ENCODE results near the gene PTCSC3.
"Not testable (repeated sequence)": the region's sequence is repeated elsewhere in the genome, so short reads cannot be mapped to it uniquely, and the experiment has no call there.

Gene PTCSC3

DNA sequence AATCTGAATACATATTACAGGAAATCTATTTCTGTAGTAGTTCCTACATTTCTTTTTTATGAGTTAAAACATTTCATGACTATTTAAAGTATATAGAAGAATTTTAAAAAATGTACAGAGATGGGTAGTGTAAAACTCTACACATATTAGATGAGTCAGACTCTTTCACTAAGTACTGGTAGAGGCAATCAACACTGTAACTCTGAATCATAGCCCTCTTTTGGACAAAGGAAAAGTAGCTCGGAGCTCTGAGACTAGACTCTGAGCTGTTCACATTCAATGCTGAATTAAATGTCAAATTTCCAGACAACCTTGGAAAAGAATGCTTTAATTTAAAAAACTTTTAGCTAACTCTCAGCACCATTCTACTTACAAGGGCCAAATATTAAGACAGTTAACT is 3.4 kb downstream of the PTCSC3 start:
- no peak for DNase-seq (ENCODE audit: low read depth)

DNA sequence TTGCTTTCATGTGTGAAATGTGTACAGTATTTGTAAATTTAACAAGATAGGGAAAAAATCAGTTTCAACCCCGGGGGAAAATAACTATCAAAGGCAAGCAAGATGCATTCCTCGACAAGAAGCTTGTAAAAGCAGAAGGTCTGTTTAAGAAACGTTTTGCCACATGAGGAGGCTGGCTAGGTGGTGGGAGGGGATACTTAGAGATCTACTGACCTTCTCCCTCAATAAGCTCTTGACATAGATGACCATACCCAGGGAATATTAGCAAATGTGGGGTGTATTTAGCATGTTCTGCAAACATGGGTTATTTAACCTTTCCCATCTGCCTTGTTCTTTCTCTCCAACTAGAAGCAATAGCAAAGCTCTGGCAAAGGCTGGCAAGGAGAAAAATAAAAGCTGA is 4.9 kb downstream of the PTCSC3 start:
- no peak for DNase-seq (ENCODE audit: low read depth)

DNA sequence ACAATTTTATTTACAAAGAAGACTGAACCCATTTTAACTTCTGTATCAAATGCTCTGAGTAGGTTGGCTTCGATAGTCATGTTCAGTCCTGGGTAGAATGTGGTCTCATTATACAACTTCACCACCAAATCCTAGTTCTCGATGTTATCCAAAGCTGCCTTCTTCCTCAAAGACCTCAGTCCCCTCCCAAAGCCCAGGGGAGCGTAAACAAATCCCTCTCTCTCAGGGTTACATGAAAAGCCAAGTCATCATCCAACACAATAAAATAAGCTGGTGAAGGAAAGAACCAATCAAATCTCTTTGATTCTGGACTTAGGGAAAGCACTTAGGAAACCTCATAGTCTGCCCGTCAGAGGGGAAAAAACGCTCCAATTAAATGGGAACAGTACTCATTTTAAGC is 9.1 kb downstream of the PTCSC3 start:
- DNase-seq (ENCODE audit: low read depth): no peak

DNA sequence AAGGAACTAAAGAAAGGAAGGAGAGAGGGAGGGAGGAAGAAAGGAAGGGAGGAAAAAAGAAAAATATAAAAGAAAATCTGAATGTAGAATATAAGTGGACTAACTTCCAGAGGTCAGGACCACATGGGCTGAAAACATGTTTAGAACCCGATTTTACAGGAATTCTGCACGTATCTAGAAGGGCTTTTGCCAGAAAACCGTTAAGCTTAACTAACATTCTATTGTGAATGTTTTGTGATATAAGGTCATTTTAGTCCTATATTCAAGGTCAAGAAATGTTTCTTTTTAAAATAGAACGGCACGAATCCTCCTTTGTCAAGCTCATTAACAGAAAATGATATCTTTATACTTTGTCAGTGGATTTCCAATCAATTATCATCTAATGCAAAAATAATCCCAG is 13.1 kb downstream of the PTCSC3 start:
- DNase-seq (ENCODE audit: low read depth): no peak

DNA sequence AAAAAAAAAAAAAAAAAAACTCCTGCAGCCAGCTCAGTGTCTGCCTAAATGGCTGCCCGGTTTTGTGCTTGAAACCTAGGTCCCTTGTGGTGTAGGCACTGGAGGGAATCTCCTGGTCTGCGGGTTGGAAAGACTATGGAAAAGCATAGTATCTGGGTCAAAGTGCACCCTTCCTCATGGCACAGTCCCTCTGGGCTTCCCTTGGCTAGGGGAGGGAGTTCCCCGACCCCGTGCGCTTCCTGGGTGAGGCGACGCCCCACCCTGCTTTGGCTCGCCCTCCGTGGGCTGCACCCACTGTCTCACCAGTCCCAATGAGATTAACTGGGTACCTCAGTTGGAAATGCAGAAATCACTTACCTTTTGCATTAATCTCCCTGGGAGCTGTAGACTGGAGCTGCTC is 14.3 kb downstream of the PTCSC3 start:
- DNase-seq (ENCODE audit: low read depth): no peak

DNA sequence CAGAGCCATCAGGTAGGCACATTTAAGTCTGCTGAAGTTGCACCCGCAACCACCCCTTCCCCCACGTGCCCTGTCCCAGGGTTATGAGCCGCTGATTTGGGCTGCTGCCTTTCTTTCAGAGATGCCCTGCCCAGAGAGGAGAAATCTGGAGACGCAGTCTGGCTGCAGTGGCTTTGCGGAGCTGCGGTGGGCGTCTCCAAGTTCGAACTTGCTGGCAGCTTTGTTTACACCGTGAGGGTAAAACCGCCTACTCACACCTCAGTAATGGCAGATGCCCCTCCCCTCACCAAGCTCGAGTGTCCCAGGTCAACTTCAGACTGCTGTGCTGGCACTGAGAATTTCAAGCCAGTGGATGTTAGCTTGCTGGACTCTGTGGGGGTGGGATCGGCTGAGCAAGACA is 14.7 kb downstream of the PTCSC3 start:
- DNase-seq (ENCODE audit: low read depth): no peak

DNA sequence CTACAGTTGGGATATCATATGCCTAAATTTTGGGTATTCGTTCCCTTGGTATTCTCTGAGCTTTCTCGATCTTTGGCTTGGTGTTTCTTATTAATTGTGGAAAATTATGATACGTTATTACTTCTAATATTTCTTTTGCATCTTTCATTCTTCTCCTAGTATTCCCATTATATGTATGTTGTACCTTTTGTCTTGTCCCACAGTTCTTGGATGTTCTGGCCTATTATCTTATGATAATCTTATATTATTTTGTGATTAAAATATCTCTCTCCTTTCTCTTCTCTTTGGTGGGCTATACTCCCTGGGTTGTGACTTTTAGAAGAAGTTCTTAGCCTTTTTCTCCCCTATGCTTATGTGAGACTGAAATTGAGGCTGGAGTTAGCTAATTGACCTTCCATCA is 25.2 kb downstream of the PTCSC3 start:
- DNase-seq (ENCODE audit: low read depth): no peak

DNA sequence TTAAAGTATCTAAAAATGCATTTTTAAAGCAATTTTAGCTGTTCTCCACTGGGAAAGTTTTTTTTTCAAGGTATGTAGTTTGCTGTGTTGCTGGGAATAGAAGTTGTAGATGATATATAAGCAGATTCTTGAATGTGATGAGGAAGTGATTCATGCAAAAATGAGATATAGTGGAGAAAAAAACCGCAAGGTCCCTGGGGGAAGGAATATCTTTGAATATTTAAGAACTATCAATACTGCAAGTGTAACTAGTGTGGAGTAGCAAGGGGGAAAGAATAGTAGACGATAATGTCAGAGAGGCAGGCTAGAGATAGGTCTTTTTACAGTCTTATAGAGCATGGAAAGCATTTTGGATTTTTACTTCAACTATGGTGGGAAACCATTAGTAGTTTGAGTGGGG is 42.5 kb downstream of the PTCSC3 start:
- DNase-seq (ENCODE audit: low read depth): no peak

DNA sequence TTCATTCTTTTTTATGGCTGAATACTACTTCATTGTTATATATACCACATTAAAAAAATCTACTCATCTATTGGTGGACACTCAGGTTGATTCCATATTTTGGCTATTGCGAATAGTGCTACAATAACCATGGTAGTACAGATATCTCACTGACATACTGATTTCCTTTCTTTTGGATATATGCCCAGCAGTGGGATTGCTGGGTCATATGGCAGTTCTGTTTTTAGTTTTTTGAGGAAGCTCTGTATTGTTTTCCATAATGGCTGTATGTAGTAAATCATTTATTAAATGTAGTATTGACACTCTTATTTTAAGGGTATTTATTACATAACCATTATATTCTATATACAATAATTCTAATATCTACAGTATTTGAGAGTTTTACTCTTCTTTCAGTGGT is 43.7 kb downstream of the PTCSC3 start:
- no peak for DNase-seq (ENCODE audit: low read depth)

DNA sequence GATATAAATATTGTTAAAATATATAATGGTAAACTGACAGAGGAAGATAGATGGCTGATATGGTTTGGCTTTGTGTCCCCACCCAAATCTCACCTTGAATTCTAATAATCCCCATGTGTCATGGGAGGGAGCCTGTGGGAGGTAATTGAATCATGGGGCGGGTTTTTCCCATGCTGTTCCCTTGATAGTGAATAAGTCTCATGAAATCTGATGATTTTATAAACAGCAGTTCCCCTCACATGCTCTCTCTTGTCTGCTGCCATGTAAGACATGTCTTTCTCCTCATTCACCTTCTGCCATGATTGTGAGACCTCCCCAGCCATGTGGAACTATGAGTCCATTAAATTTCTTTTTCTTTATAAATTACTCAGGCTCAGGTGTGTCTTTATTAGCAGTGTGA is 46.3 kb downstream of the PTCSC3 start:
- no peak for DNase-seq (ENCODE audit: low read depth)

DNA sequence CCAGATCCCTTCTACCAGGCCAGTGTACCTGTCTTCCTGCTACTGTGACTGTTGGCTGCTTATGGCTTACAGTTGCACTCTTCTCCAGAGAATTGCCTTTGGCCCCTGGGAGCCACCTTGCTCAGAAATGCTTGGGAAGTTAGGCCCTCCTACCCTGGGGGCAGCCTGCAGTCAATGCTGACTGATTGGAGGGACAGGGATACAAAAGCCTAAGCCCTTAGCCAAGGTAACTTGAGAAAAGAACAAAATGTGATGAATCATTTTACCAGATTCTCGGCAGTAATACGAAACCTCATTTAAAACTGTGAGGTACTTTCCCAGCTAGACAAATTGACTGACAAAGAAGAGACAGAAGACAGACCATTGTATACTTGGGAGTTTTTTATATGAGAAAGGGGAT is 47.3 kb downstream of the PTCSC3 start:
- DNase-seq (ENCODE audit: low read depth): no peak

DNA sequence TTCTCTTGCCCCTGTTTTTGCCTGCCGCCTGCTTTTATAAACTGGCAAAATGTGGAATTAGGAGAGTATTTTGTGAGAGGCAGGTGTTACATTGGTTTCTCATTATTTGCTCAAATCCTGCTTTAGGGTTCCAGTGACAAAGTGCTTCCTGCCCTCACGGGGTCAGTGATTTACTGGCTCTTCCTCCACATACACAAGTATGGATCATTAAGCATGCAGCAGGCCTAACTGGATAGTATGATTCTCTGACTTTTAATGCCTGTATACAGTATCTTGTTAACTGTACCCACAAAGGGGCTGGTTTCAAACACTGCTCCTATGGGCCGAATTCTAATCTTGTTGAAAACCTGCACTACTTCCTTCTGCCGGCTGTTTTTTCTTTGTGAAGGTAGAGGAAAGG is 63.2 kb downstream of the PTCSC3 start:
- no peak for DNase-seq (ENCODE audit: low read depth)

DNA sequence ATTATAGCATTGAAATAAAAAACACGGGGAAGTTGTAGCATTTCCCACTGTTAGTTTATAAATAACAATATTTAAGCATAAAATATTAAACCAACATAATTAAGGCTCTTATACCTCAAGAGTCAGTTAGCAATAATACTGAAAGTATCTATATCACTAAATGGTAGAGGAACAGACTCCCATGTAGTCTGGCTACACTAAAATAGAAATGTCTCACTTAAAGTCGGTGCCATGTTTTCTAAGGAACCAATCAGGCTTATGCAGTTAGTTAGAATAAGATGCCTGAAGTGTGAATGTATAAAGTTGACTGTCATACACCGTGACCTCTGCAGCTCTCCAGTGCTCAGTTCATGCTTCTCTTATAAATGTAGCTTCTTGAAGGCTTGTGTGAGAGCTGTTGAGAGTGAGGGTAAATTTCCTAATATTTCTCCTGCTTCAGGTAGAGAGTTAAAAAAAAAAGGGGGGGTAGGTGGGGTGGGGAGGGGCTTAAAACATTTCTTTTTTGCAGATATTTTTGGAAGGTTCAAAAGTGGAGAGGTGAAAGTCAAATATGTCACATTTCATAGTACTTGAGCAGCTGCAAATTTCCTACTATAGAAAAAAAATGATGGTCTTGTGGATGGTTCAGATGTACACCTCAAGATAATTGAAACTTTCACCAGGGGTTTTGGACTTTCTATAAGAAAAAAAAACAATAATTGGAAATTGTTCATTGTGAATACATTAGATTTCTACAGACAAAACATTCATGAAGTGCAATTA is 64.5 kb downstream of the PTCSC3 start:
- DNase-seq (ENCODE audit: low read depth): no peak

DNA sequence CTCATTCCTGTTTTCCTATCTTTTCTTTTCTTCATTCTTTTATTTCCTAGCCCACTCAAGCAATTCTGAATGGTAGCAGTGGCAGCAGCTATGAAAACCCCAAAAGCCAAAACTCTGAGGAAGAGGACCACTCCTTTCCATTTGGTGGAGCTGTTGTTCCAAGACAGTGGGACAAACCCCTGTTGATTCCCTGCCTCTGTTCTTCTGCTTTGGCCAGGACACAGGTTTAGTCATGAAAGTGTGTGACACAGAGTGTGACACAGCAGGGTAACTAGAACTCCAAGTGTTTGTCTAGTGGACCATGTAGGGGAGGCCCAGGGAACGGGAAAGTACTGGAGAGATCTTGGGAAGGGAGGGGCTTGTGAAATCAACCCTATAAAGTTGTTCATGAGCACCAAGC is 71.1 kb downstream of the PTCSC3 start:
- no peak for DNase-seq (ENCODE audit: low read depth)

DNA sequence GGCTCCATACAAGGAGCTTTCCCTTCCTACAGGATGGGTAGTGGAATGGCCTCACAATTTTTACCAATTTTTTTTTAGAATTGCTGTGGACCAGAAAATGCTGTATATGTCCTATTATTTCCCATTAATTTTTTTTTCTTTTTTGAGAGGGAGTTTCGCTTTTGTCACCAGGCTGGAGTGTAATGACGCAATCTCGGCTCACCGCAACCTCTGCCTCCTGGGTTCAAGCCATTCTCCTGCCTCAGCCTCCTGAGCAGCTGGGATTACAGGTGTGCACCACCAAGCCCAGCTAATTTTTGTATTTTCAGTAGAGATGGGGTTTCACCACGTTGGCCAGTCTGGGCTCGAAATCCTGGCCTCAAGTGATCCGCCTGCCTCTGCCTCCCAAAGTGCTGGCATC is 72.3 kb downstream of the PTCSC3 start:
- not testable (repeated sequence) for DNase-seq (ENCODE audit: low read depth)

DNA sequence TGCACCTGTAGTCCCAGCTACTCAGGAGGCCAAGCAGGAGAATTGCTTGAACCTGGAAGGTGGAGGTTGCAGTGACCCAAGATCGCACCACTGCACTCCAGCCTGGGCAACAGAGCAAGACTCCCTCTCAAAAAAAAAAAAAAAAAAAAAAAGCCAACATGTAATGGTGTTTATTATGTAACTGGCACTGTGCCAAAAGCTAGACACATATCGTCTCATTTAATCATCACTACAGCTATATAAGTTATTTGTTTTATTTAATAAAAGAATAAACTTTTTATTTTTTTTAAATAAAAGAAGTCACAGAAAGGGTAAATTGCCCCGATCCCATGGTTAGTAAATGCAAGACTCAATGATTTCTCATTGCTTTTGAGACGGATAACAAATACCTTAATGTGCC is 76.9 kb downstream of the PTCSC3 start:
- DNase-seq (ENCODE audit: low read depth): no peak

DNA sequence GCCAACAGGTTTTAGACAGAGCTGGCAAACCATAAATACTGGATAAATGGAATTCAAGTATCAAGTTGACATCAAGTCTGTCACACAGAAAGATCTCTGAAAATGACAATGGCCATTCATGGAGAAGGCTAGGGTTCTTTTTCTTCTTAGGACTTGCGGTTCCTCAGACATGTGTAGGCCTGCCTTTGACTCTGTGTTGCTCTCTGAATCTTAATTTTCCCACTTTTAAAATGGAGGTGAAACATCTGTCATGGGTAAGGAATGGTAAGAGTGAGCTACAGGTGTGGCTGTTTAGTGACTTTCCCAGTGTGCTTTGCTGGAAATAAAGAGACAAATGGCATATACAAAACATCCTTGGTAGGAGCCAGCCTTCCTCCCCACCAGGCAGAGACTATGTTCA is 79.2 kb downstream of the PTCSC3 start:
- no peak for DNase-seq (ENCODE audit: low read depth)

DNA sequence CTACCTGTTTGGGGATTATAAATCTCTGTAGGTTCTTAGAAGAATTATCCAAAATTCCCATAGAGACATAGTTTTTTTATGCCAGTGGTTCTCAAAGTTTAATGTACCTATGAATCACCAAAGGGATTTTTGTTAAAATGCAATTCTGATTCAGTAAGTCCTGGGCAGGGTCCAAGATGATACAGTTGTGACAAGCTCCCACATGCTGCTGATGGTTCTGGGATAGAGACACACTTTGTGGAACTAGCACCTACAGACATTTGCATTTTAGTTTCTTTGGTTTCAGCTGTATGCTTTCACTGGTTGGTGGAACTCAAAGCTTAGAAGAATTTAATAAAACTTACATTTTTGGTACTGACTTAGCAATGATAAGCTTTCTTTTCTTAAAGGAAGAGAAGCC is 80.4 kb downstream of the PTCSC3 start:
- no peak for DNase-seq (ENCODE audit: low read depth)

DNA sequence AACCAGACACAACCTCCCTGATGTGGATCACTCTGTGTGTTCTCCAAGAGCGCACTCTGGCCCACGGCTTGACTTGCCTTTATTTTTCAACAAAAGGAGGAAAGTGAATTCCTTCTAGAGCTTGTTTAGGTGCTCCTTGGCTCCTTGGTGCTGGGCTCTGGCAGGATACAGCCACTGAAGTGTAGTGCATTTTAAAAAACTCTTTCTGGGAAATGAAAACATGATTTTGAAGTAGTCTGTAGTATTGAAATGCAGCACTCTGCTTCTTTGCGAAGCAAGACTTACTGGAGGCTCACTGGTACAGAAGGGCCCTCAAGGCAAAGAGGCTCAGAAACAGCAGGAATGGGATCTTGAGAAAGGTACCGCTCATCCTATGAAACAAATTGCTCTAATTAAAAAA is 81.6 kb downstream of the PTCSC3 start:
- DNase-seq (ENCODE audit: low read depth): no peak

DNA sequence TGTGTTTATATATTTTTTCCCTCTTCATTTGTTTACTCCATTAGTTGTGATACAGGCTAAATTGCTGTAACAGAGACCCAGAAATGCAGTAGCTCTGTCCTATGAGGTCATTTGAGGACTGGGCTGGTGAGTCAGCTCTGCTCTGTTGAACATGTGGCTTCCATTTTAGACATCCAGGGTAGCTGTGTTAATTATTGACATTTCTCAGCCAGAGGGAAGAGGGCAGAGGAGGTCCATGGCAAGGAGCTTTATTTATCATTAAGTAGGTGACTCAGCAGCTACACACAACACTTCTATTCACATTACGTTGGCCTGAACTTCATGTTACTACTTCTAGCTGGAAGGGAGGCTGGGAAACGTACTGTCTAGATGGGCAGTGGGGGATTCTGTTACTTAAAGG is 85.4 kb downstream of the PTCSC3 start:
- DNase-seq (ENCODE audit: low read depth): no peak

DNA sequence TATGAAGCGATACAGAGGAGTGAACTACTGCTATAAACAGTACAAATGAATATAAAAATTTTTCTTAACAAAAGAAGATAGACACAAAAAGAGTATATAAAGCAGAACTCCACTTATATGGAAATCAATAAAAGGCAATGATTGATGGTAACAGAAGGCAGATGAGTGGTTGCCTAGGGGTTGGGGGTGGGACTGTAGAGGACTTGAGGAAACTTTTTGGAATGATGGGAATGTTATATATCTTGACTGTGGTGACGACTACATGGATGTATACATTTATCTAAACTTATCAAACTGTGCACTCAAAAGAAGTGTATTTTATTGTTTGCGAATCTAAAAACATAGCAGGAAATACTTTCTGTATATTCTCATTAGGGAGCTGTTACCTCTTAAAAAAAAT is 89.1 kb downstream of the PTCSC3 start:
- no peak for DNase-seq (ENCODE audit: low read depth)

DNA sequence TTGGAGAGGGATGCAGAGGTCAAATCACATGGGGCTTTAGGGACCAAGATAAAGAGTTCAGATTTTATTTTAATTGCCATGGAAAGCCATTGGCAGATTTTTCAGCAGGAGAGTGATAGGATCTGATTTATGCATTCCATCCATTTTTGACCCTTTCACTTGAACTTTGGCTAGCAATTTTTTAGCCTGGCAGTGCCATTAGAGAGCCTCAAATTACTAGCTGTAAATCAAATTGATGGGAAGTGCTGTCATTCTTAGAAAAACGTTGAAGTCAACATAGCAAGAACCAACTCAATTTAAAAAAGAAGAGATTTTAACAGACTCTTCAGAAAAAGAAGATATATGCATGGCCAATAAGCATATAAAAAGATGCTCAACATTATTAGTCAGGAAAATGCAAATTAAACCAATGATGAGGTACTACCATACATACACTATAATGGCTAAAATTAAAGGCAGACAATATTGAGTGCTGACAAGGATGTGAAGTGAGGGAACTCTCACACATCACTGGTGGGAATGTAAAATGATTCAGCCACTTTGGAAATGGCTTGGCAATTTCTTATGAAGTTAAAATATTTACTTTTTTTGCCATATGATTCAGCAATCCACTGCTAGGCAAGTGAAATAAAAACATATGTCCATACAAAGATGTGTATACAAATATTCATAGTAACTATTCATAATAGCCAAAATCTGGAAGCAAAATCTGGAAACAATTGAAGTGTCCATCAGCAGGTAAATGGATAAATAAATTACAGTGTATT is 89.7 kb downstream of the PTCSC3 start:
- DNase-seq (ENCODE audit: low read depth): no peak

DNA sequence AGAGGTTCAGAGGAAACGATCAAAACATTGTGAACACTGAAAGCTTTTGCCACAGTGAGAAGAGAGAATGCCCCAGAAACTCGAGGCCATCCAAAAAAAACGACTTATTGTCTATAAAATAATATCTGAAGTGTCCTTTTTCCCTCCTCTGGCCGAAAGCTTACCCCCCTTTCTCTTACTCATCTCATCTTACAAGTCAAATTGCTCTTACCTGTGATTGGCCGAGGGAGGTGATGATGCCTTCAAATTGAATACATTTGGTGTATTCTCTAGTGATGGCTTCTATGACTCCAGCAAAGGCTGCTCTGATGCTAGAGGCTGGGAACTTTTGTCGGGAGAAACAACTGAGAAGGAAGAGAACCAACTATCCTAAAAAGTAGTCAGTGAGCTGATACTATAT is 90.7 kb downstream of the PTCSC3 start:
- DNase-seq (ENCODE audit: low read depth): no peak
